ENCODE data around the gene CCDC197. TPM values are rescaled to one million over a fixed set of nuclear protein-coding genes. Genes with fewer than 3 reads are reported as not detected.

CCDC197 gene
- total and polyA plus RNA-seq, 5 donors from 2014 or later: not detected

GRCh38 chr14:94038510-94038909, 41.4 kb downstream of the CCDC197 start:
- no peaks in the 10 kb centered on the region for H3K36me3 Mint-ChIP-seq
- H3K27ac Mint-ChIP-seq: no peak overlapping the region
- H3K4me1 Mint-ChIP-seq: peaks cover 0 to 3% (median 1%) of the 10 kb centered on the region in 4 donors

GRCh38 chr14:94038921-94039629, 42.0 kb downstream of the CCDC197 start:
- peaks cover 0 to 3% (median 1%) of the 10 kb centered on the region in 4 donors for H3K4me1 Mint-ChIP-seq
- DNase-seq (no peak), ATAC-seq (ENCODE audit: low read depth in 2 of 2) (no peak)
- no peaks in the 10 kb centered on the region for H3K36me3 Mint-ChIP-seq
- H3K27ac ChIP-seq (ENCODE audit: insufficient read depth, low read length, poor library complexity, severe bottlenecking): no peak overlapping the region
- H3K9me3 ChIP-seq (ENCODE audit: control insufficient read depth in 2 of 2, low read length in 2 of 2): no peaks in the 10 kb centered on the region
- no peaks in the 10 kb centered on the region for H3K36me3 ChIP-seq (ENCODE audit: control insufficient read depth, insufficient read depth, low read length)
- no peak overlapping the region for H3K4me3 ChIP-seq (ENCODE audit: low read depth, low read length)
- H3K27me3 Mint-ChIP-seq: peaks cover 5% of the 10 kb centered on the region
- H3K4me3 Mint-ChIP-seq: no peak overlapping the region
- H3K9me3 Mint-ChIP-seq: no peaks in the 10 kb centered on the region
- H3K4me1 ChIP-seq (ENCODE audit: control insufficient read depth, insufficient read depth, low read length, poor library complexity, severe bottlenecking): no peaks in the 10 kb centered on the region
- peak overlapping the region in 1 of 3 donors; percentile 63 for H3K27ac Mint-ChIP-seq
- H3K27me3 ChIP-seq (ENCODE audit: control insufficient read depth, insufficient read depth, low read length): no peaks in the 10 kb centered on the region

More at GRCh38 chr14:94038510-94038909, 41.4 kb downstream of the CCDC197 start:
- no peaks in the 10 kb centered on the region for H3K27me3 ChIP-seq (ENCODE audit: control insufficient read depth, insufficient read depth, low read length)
- no peaks in the 10 kb centered on the region for H3K9me3 Mint-ChIP-seq
- DNase-seq (no peak), ATAC-seq (ENCODE audit: low read depth in 2 of 2) (no peak)
- no peaks in the 10 kb centered on the region for H3K36me3 ChIP-seq (ENCODE audit: control insufficient read depth, insufficient read depth, low read length)
- no peak overlapping the region for H3K4me3 Mint-ChIP-seq
- H3K4me3 ChIP-seq (ENCODE audit: low read depth, low read length): no peak overlapping the region
- no peaks in the 10 kb centered on the region for H3K9me3 ChIP-seq (ENCODE audit: control insufficient read depth in 2 of 2, low read length in 2 of 2)
- no peak overlapping the region for H3K27ac ChIP-seq (ENCODE audit: insufficient read depth, low read length, poor library complexity, severe bottlenecking)
- H3K4me1 ChIP-seq (ENCODE audit: control insufficient read depth, insufficient read depth, low read length, poor library complexity, severe bottlenecking): no peaks in the 10 kb centered on the region
- peaks cover 5% of the 10 kb centered on the region for H3K27me3 Mint-ChIP-seq

GRCh38 chr14:94040247-94040646, 43.1 kb downstream of the CCDC197 start:
- H3K36me3 ChIP-seq (ENCODE audit: control insufficient read depth, insufficient read depth, low read length): peaks cover 3% of the 10 kb centered on the region
- no peak overlapping the region for H3K4me3 ChIP-seq (ENCODE audit: low read depth, low read length)
- H3K4me1 ChIP-seq (ENCODE audit: control insufficient read depth, insufficient read depth, low read length, poor library complexity, severe bottlenecking): no peaks in the 10 kb centered on the region
- Mint-ChIP-seq H3K9me3 (no peaks in the 10 kb centered on the region), H3K36me3 (peaks cover 3% of the 10 kb centered on the region), H3K27ac (no peak overlapping the region), H3K4me3 (no peak overlapping the region), H3K27me3 (peaks cover 5% of the 10 kb centered on the region), H3K4me1 (peaks cover 0 to 3% (median 1%) of the 10 kb centered on the region in 4 donors)
- H3K9me3 ChIP-seq (ENCODE audit: control insufficient read depth in 2 of 2, low read length in 2 of 2): no peaks in the 10 kb centered on the region
- DNase-seq (no peak), ATAC-seq (ENCODE audit: low read depth in 2 of 2) (no peak)
- no peak overlapping the region for H3K27ac ChIP-seq (ENCODE audit: insufficient read depth, low read length, poor library complexity, severe bottlenecking)
- no peaks in the 10 kb centered on the region for H3K27me3 ChIP-seq (ENCODE audit: control insufficient read depth, insufficient read depth, low read length)

GRCh38 chr14:94040796-94041195, 43.7 kb downstream of the CCDC197 start:
- Mint-ChIP-seq H3K27ac (peak overlapping the region in 1 of 3 donors; percentile 21), H3K4me1 (peaks cover 0 to 3% (median 1%) of the 10 kb centered on the region in 4 donors), H3K36me3 (peaks cover 8% of the 10 kb centered on the region), H3K27me3 (peaks cover 5% of the 10 kb centered on the region), H3K9me3 (no peaks in the 10 kb centered on the region), H3K4me3 (no peak overlapping the region)
- no peak for ATAC-seq (ENCODE audit: low read depth in 2 of 2)
- H3K36me3 ChIP-seq (ENCODE audit: control insufficient read depth, insufficient read depth, low read length): peaks cover 8% of the 10 kb centered on the region
- no peaks in the 10 kb centered on the region for H3K27me3 ChIP-seq (ENCODE audit: control insufficient read depth, insufficient read depth, low read length)
- H3K4me3 ChIP-seq (ENCODE audit: low read depth, low read length): no peak overlapping the region
- DNase-seq: no peak
- H3K9me3 ChIP-seq (ENCODE audit: control insufficient read depth in 2 of 2, low read length in 2 of 2): no peaks in the 10 kb centered on the region
- H3K4me1 ChIP-seq (ENCODE audit: control insufficient read depth, insufficient read depth, low read length, poor library complexity, severe bottlenecking): no peaks in the 10 kb centered on the region
- no peak overlapping the region for H3K27ac ChIP-seq (ENCODE audit: insufficient read depth, low read length, poor library complexity, severe bottlenecking)

- H3K36me3 ChIP-seq (ENCODE audit: control insufficient read depth, insufficient read depth, low read length): peaks cover 16% of the 10 kb centered on the region
- Mint-ChIP-seq H3K4me1 (peaks cover 0 to 1% (median under 1%) of the 10 kb centered on the region in 4 donors), H3K27ac (peak overlapping the region in 1 of 3 donors; percentile 96), H3K4me3 (peak overlapping the region in 2 of 4 donors; percentile 34 to 44), H3K9me3 (no peaks in the 10 kb centered on the region), H3K27me3 (peaks cover 1% of the 10 kb centered on the region), H3K36me3 (peaks cover 8% of the 10 kb centered on the region)
- H3K4me1 ChIP-seq (ENCODE audit: control insufficient read depth, insufficient read depth, low read length, poor library complexity, severe bottlenecking): no peaks in the 10 kb centered on the region
- no peak for ATAC-seq (ENCODE audit: low read depth in 2 of 2)
- no peak for DNase-seq
- no peak overlapping the region for H3K27ac ChIP-seq (ENCODE audit: insufficient read depth, low read length, poor library complexity, severe bottlenecking)
- no peaks in the 10 kb centered on the region for H3K27me3 ChIP-seq (ENCODE audit: control insufficient read depth, insufficient read depth, low read length)
- H3K4me3 ChIP-seq (ENCODE audit: low read depth, low read length): no peak overlapping the region
- no peaks in the 10 kb centered on the region for H3K9me3 ChIP-seq (ENCODE audit: control insufficient read depth in 2 of 2, low read length in 2 of 2)
Observed at GRCh38 chr14:94041551-94042346, 44.6 kb downstream of the CCDC197 start.

GRCh38 chr14:94042433-94043091, 45.5 kb downstream of the CCDC197 start:
- H3K36me3 ChIP-seq (ENCODE audit: control insufficient read depth, insufficient read depth, low read length): peaks cover 24% of the 10 kb centered on the region
- H3K4me1 ChIP-seq (ENCODE audit: control insufficient read depth, insufficient read depth, low read length, poor library complexity, severe bottlenecking): no peaks in the 10 kb centered on the region
- Mint-ChIP-seq H3K27me3 (no peaks in the 10 kb centered on the region), H3K4me1 (no peaks in the 10 kb centered on the region), H3K36me3 (peaks cover 8% of the 10 kb centered on the region), H3K27ac (peak overlapping the region in 1 of 3 donors; percentile 89), H3K9me3 (no peaks in the 10 kb centered on the region), H3K4me3 (peak overlapping the region in 1 of 4 donors; percentile 34)
- ATAC-seq (ENCODE audit: low read depth in 2 of 2) (no peak), DNase-seq (no peak)
- H3K9me3 ChIP-seq (ENCODE audit: control insufficient read depth in 2 of 2, low read length in 2 of 2): no peaks in the 10 kb centered on the region
- no peaks in the 10 kb centered on the region for H3K27me3 ChIP-seq (ENCODE audit: control insufficient read depth, insufficient read depth, low read length)
- H3K27ac ChIP-seq (ENCODE audit: insufficient read depth, low read length, poor library complexity, severe bottlenecking): no peak overlapping the region
- no peak overlapping the region for H3K4me3 ChIP-seq (ENCODE audit: low read depth, low read length)

GRCh38 chr14:94043111-94043755, 46.1 kb downstream of the CCDC197 start:
- no peak overlapping the region for H3K27ac ChIP-seq (ENCODE audit: insufficient read depth, low read length, poor library complexity, severe bottlenecking)
- DNase-seq (no peak), ATAC-seq (ENCODE audit: low read depth in 2 of 2) (no peak)
- H3K9me3 Mint-ChIP-seq: peaks cover 0 to 2% (median 0%) of the 10 kb centered on the region in 7 donors
- H3K9me3 ChIP-seq (ENCODE audit: control insufficient read depth in 2 of 2, low read length in 2 of 2): no peaks in the 10 kb centered on the region
- peak overlapping the region in 1 of 3 donors; percentile 14 for H3K27ac Mint-ChIP-seq
- no peaks in the 10 kb centered on the region for H3K4me1 Mint-ChIP-seq
- no peaks in the 10 kb centered on the region for H3K4me1 ChIP-seq (ENCODE audit: control insufficient read depth, insufficient read depth, low read length, poor library complexity, severe bottlenecking)
- no peak overlapping the region for H3K4me3 ChIP-seq (ENCODE audit: low read depth, low read length)
- no peaks in the 10 kb centered on the region for H3K27me3 ChIP-seq (ENCODE audit: control insufficient read depth, insufficient read depth, low read length)
- H3K27me3 Mint-ChIP-seq: no peaks in the 10 kb centered on the region
- peaks cover 31% of the 10 kb centered on the region for H3K36me3 ChIP-seq (ENCODE audit: control insufficient read depth, insufficient read depth, low read length)
- peak overlapping the region in 1 of 4 donors; percentile 43 for H3K4me3 Mint-ChIP-seq
- peaks cover 12% of the 10 kb centered on the region for H3K36me3 Mint-ChIP-seq

Data from CD4-positive, CD25-positive, alpha-beta regulatory T cell (primary cell).